OCI-LY1 (cell line): ENCODE measurements around the gene RAPGEF4.

Source experiments
- EZH2 ChIP-seq: fragments of 200-600 bp; sonication (generic), shearing (Covaris generic); IDR thresholded peaks from 2 replicates; pipeline ENCODE4 v1.8.0; 2017; ENCODE audit warnings: borderline replicate concordance, mixed run types, mild to moderate bottlenecking, antibody characterized with exemption, low read length, moderate library complexity, mixed read lengths
- TF ChIP-seq, protein P1 (sequence below): fragments of 200-600 bp; sonication (generic), shearing (Covaris generic); IDR thresholded peaks from 2 replicates; pipeline ENCODE4 v1.5.1; 2017; ENCODE audit warnings: mild to moderate bottlenecking, antibody characterized with exemption, low read length, moderate library complexity, mixed read lengths

DNA sequence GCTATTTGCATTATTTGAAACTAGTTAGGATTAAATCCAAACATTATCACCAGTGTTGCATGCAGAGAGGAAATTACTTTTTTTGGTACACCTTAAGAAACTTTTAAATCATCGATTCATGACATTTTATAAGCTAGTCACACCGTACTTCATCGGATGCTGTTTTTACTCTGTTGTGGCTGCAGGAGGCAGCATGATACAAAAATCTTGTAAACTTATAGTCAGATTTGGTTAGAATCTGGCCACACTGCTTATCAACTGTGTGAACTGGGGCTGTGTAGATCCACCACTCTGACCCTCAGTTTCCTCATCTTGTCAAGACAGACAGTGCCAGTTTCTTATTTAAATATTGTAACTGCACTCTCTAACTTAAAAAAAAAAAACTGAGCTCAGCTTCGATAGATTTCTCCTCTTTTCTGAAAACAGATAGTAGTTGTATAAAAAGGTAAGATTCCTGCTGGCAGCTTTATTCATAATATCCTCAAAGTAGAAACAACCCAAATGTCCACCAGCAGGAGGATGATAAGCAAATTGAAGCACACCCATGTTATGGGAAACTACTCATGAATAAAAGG, 77.8 kb downstream of the RAPGEF4 start:
- TF ChIP-seq, protein P1, sequence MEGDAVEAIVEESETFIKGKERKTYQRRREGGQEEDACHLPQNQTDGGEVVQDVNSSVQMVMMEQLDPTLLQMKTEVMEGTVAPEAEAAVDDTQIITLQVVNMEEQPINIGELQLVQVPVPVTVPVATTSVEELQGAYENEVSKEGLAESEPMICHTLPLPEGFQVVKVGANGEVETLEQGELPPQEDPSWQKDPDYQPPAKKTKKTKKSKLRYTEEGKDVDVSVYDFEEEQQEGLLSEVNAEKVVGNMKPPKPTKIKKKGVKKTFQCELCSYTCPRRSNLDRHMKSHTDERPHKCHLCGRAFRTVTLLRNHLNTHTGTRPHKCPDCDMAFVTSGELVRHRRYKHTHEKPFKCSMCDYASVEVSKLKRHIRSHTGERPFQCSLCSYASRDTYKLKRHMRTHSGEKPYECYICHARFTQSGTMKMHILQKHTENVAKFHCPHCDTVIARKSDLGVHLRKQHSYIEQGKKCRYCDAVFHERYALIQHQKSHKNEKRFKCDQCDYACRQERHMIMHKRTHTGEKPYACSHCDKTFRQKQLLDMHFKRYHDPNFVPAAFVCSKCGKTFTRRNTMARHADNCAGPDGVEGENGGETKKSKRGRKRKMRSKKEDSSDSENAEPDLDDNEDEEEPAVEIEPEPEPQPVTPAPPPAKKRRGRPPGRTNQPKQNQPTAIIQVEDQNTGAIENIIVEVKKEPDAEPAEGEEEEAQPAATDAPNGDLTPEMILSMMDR = peak; percentile 30; the same call in 1 of the 2 replicates
- TF ChIP-seq EZH2 = no peak
